ENCODE data around the gene MEAK7.

Gene MEAK7

DNA sequence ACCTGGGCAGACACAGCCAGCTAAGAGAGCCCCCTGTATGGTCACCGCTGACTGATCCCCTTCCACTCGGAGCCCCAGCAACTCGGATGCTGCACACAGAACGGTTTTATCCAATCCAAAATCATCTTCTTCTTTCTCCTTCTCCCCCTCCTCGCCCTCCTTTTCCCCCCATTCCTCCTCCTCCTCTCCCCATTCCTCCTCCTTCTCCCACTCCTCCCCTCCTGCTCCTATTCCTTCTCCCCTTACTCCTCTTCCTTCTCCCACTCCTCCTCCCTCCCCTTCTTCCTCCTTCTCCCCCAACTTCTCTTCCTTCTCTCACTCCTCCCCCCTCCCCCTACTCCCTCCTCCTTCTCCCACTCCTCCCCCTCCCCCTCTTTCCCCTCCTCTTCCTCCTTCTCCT lies 30.4 kb upstream of the MEAK7 start:
- in situ Hi-C loops (cut with MboI; ENCODE audit: low sequenced_read_pairs) = no loop called here

DNA sequence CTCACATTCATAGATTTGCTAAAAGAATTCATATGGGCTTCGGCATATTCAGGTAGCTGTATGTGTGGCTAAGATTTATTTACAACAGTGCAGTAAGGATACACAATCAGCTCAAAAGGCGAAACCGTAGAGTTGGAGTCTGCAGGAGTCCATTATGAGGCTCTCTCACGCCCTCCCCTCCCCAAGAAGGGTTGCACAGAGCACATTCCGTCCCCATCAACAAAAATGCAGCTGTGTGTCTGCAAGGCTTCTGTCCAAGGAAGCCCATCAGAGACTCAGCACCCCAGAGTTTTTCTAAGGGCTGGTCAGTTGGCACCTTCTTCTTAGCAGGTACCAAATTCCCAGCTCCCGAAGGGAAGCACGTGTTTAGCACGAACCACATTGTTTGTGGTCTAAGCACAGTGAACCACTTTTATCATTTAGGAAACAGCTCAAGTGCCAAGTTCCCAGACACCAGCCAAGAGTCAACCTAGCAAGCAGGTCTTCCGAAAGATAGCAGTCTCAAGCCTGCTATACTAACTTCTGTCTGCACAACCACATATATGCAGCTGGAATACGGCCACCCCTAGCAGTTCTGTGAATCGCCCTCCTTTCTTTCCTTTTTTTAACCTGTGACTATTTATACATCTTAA lies 28.5 kb upstream of the MEAK7 start:
- in situ Hi-C loops (cut with MboI; ENCODE audit: low sequenced_read_pairs) = no loop called here

DNA sequence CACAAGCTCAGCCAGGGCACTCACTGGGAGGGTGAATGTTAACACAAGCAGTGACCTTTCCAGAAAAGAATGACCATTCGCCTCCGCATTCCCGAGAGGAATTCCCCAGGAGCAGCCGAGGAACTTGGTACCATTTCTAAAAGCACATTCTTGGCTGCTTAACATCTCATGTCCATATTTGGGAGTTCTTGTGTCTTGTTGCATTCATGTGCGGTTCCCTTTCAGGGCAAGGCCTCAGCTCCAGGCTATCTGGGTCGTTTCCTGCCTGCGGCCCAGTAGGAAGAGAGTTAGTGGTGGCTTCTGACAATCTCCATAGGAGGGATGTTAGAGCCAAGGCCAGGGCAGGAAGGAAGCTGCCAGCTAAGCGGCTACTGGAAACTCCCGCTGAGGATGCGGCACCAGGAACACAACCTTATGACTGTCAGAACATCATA lies 27.8 kb upstream of the MEAK7 start:
- in situ Hi-C loops (cut with MboI; ENCODE audit: low sequenced_read_pairs) = no loop called here

DNA sequence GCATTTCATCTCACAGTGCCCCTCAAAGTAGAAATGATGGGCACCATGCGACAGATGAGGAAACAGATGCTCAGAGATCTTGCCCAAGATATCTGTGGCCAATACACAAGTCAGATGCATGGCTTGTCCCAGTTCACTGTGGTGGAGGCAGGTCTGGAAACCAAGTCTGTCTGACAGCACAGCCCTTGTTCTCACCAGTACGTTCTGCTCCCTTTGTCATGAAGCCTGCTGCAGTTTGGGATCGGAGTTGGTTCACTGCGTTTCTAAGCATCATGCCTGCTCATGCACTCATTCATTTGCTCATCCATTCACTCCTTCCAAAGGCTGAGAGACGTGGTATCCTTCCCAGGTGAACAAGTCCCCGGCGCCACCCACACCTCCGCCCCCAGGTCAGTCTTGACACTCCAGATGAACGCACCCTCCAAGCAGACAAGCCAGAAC lies 27.2 kb upstream of the MEAK7 start:
- in situ Hi-C loops (cut with MboI; ENCODE audit: low sequenced_read_pairs) = no loop called here

DNA sequence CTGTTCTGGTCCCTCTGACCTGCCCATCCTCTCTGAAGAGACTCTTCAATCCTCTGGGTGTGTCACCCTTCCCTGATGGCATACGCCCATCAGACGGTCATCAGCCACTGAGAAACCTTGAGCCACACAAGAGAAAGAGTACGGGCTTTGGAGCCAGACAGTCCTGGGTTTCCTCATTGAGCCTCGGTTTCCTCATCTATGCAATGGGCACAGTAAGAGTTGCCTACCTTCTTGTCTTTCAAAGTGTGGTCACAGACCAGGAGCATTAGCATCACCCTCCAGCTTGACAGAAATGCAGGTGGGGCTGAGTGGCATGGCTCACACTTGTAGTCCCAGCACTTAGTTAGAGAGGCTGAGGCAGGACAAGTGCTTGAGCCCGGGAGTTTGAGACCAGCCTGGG lies 26.1 kb upstream of the MEAK7 start:
- in situ Hi-C loops (cut with MboI; ENCODE audit: low sequenced_read_pairs) = no loop called here

DNA sequence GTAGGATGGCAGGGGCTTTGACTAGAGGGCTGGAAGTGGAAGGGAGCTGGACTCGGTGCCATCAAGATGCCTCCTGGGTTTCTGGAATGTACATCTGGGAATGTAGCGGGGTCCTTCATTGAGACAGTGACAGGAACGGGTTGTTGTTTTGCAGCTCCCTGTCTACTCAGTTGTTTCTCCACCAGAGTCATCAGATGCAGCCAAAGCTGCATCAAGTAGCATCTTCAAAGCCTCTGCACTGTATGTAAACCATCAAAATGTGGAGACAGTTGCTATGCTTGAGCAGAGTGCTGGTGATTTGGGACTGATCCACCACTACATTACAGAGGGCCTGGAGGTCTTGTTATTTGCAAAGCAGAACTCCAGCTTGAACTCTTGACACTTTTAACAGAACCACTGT lies 25.1 kb upstream of the MEAK7 start:
- in situ Hi-C loops (cut with MboI; ENCODE audit: low sequenced_read_pairs) = no loop called here

DNA sequence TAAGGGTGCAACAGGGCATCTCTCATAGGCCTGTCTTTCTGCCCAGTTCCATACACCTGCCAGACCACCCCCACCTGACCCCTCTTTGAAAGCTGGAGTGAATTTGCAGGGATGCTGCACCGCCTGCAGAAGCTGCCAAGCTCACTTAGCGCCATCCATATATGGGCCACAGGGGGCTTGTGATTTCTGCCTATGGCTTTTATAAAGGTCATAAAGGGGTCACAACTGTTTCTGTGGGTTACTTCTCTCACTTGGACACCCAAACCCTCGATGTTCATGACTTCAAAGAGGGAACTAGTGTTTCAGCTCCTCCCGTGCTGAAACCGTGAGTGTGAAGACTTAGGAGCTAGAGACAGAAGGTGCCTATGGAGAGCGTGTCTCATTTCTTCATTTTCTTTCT lies 23.9 kb upstream of the MEAK7 start:
- in situ Hi-C loops (cut with MboI; ENCODE audit: low sequenced_read_pairs) = no loop called here

DNA sequence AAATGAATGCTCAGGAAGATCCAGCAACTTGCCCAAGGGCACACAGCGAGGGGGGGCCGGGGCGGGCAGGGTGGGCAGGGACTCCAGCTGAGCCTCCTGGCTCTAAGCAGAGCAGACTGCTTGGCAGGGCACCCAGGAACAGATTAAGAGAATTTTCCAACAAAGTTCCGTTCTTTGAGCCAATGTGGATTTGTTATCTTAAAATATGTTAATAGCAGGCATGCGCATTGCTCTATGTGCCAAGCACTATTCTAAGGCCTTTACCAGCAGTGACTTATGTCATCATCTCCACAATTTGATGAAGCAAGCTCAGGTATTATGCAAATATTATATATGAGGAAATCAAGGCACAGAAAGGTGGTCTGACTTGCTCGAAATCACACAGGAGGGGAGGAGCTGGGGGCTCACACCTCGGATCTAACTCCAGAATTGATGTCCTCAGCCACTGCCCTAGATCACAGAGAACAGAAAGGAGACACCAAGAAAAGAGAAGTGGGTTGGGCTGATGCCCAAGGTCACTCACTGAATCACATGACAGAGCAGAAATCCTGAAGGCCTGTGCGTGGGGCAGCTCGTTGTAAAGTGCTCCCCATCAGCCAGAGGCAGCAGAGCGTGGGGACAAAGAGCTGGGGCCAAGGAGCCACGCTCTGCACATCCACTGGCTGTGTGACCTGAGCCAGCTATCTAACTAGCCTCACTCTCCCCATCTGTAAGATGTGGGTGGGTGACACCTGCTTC lies 23.2 kb upstream of the MEAK7 start:
- in situ Hi-C loops (cut with MboI; ENCODE audit: low sequenced_read_pairs) = no loop called here

DNA sequence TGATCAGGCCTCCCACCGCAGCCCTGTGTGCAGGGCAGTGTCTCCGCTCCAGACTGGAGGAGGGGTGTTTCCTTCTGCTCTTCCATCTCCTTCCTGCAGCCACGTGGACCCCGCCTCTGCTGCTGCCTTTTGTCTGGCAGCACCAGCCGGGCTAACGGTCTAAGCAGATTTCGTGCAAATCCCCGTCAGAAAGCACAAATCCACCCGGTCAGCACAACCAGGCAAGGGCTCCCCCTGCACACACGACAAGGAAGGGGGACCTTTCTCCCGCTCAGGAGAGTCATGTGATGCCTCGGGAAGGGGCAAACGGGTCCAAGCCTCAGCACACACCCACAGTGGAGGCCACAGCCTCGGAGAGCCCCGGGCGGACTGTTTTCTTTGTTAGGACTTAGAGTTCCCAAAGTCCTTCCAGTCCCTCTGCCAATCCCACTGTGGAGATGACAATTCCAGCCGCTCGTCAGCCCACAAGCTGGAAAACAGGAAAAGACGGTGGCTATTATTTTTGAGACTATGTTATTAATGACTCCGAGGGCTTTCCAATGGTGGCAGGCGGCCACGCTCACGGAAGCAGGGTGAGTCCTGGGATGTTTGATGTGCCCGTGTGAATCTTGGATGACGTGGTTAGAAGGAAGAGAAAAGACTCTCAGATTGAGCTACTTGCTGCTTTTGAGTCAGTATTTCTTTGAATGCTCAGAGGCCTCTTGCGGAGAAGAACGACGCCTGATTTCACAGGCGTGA lies 22.5 kb upstream of the MEAK7 start:
- in situ Hi-C loops (cut with MboI; ENCODE audit: low sequenced_read_pairs) = no loop called here

DNA sequence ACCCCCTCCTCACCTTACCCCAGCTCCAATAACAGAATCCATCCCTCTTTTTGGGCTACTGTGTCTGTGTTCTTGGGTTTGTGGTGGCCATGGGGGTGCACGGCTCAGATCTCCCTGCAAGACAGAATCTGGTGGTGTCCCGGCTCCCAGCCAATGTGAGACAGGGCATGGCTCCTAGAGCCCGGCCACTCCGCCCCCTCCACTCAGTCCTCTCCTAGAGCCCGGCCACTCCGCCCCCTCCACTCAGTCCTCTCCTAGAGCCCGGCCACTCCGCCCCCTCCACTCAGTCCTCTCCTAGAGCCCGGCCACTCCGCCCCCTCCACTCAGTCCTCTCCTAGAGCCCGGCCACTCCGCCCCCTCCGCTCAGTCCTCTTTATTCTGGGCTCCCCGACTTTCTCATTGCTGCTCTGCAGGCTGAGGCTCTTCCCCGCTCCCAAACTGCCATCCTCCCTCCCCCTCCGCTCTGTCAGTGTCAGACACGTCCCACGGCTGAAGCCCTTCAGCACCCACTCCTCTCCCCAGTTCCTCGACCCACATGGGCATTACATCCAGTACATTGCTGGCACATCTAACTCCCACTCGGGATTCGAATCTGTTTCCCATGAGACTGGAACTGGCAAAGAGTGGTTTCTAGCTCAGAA lies 20.6 kb upstream of the MEAK7 start:
- in situ Hi-C loops (cut with MboI; ENCODE audit: low sequenced_read_pairs) = loop anchor here (25.0 kb wide), 1 partner anchor 437 kb away; no protein-coding TSS in a partner anchor

DNA sequence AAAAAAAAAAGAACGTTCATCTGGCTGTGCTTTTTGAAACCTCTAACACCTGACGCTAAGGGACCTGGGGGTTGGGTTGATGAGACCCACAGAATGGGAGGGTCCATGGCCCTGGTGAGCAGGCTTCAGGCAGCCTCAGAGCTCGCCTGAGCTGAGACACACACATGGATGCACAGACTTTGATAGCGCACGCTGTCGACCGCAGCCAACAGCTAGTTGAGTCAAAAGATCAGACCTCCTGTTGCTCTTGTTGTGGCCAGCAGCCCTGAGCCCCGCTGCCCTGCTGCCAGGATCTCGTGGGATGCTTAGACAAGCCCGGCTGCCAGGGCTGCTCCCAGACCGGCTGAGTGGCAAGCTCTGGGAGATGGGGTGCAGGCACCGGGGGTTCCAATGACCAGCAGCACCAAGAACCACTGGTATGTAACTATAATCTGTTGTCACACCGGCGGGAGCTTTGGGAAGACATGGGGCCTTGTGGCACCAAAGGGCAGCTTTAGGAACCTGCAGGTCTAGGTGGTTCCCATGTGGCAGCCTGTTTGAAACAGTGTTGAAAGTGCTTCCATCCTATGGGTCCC lies 20.0 kb upstream of the MEAK7 start:
- in situ Hi-C loops (cut with MboI; ENCODE audit: low sequenced_read_pairs) = loop anchor here (25.0 kb wide), 1 partner anchor 438 kb away; no protein-coding TSS in a partner anchor

DNA sequence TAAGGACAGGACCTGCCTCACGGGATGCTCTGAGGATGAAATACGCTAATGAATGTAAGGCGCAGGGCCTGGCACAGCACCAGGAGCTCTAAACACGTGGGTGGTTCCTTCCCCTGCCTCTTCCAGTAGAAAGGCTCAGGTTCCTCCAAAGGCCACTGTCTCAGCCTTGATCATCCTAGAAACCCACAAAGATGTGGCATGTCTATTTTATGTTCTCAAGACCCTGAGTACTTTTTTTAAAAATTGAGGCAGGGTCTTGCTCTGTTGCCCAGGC lies 17.0 kb upstream of the MEAK7 start:
- in situ Hi-C loops (cut with MboI; ENCODE audit: low sequenced_read_pairs) = loop anchor here (25.0 kb wide), 1 partner anchor 441 kb away; no protein-coding TSS in a partner anchor

DNA sequence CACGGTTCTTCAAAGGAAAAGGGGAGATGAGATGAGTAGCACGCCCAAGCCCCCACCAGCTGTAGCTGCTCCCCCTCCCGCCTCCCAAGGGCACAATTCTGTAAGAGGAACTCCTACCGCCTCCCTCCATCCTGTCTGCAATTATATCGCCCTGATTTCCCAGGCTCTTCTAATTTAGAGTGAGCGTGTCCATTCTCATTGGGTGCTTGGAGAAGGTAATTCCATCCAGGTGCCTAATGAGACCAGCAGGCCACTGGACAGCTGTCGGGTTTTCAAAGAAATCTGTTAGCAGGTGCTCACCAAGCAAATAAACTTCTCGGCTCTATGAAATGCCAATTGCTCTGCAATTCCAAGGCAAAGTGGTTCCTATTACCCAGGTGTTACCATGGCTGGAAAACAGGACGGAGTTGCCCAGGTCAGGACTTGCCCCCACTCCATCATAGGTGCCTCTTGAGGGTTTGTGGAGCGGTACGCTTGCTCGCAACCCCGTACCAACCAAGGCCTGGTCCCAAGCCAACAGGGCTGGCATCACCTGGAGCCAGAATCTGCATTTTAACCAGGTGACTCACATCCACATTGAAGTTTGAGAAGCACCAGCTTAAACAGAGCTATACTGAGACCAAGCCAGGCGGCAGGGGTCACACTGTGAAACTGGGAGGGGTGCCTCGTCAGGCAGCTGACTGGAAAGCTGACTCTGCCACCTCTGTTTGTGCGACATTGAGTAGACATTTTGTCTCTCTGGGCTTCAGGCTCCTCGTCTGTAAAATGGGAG lies 16.5 kb upstream of the MEAK7 start:
- in situ Hi-C loops (cut with MboI; ENCODE audit: low sequenced_read_pairs) = loop anchor here (25.0 kb wide), 1 partner anchor 441 kb away; no protein-coding TSS in a partner anchor

DNA sequence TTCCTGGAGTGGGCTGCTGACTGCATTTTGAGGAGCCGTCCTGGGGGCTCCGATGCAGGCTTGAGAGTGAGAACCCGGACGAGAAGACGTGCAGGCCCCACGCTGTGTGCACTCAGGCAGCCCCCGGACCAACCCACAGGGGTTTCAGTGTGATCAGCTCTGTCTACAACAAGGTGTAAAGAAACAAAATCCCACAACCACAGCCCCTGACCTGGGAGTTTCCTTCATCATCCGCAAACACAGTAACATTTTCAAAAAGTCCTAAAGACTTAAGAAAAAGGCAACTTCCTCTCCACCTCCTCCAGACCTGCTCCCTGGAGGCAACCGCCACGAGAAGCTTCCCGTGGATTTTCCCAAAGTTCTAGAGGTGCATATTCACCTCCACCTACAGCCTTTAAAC lies 15.4 kb upstream of the MEAK7 start:
- in situ Hi-C loops (cut with MboI; ENCODE audit: low sequenced_read_pairs) = loop anchor here (10.0 to 25.0 kb wide), 3 partner anchors 95 to 442 kb away; partner anchors contain the start of gene COTL1

DNA sequence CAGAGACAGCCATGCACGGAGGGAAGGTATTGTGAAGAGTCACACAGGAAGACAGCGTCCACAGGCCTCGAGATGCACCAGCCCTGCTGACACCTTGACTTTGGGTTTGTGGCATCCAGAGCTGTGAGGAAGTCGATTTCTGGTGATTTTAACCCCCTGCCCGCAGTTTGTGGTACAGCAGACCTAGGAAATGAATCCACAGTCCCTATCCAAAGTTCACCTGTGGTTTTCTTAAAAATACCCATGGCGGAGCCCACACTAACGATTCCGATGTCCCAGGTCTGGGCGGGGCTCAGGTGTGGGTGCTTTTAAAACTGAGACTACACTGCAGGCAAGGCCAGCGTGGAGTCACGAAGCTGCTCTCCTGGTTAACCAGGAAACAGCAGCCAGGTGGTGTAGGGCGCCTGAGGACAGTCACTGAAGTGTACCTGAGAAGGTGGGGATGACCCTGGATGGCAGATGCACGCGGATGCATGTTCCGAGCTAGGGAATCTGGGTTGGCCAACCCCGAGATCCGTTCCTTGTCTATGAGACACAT lies 14.4 kb upstream of the MEAK7 start:
- in situ Hi-C loops (cut with MboI; ENCODE audit: low sequenced_read_pairs) = loop anchor here (10.0 to 25.0 kb wide), 3 partner anchors 96 to 443 kb away; partner anchors contain the start of gene COTL1

DNA sequence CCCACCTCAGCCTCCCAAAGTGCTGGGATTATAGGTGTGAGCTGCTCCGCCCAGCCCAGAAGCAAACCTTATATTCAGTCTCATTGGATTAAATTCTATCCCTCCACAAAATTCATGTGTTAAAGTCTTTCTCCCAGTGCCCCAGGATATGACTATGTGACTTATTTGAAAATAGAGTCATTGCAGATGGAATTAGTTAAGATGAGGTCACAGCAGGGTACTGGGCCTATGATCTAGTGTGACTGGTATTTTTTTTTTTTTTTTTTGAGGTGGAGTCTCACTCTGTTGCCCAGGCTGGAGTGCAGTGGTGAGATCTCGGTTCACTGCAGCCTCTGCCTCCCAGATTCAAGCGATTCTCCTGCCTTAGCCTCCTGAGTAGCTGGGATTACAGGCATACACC lies 13.8 kb upstream of the MEAK7 start:
- in situ Hi-C loops (cut with MboI; ENCODE audit: low sequenced_read_pairs) = loop anchor here (10.0 to 25.0 kb wide), 3 partner anchors 97 to 444 kb away; partner anchors contain the start of gene COTL1

DNA sequence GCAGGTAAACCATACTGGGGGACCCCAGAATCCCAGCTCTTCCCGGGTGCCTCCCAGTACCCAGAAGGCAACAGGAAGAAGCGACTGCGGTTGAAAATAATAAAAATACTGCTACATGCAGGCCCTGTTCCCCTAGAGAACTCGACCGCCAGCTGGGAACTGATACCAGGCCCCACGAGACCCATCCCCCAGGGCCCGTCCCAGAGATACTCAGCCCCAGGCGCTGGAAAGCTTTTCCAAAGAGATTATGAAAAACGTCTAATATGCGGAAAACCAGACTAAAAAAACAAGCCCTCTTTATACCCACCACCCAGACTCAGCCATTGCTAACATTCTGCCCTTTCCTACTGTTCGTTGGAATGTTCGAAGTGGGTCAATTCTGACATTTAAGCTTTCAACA lies 12.9 kb upstream of the MEAK7 start:
- in situ Hi-C loops (cut with MboI; ENCODE audit: low sequenced_read_pairs) = loop anchor here (10.0 to 25.0 kb wide), 3 partner anchors 97 to 445 kb away; partner anchors contain the start of gene COTL1

DNA sequence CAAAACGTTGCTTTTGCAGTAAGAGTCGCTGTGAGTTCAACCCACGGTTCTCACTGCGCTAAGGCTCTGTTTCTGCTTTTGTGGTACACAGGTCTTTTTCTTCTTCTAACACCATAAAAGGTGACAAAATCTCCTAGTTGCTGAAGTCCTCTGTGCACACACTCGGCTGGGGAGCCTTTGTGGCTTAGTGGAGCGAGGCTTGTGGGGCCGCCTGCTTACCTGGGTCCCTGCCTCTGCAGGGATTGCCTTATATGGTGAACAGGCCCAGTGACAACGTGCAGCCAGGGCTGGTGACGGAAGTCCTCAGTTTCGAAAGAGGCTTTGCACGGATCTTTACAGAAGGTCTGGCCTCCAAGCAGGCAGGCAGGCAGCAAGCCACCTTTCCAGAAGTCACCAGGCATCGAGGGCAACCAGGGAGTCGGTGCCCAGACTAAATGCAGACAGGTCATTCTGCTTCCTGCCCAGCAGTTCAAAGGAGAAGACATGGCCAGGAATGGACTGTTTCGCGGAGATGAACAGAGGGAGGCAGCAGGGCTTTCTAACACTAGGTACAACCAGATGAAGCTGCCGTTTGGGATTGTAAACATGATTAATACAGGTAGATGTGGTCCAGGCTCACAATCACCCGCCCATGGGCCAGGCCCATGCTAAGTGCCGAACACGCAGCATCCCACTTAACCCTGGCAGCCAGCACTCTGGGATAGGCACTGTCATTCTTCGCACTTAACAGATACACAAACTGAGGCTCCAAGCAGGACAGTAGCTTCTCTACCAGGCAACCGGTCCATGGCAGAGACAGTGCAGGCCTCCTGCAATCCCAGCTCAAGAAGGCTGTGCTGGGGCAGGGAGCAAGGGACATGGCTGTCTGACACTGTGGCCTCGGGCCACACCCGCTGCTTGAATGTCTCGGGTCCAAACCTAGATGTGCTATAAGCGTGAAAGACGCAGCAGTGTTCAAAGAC lies 10.7 kb upstream of the MEAK7 start:
- in situ Hi-C loops (cut with MboI; ENCODE audit: low sequenced_read_pairs) = loop anchor here (10.0 to 25.0 kb wide), 3 partner anchors 100 to 447 kb away; partner anchors contain the start of gene COTL1
